HG03469 (cell line): Measurements from ENCODE around the gene EPHX1.
A peak's percentile ranks its signal among the peaks of the same experiment; 100 is the strongest.
"Not testable (repeated sequence)": the region's sequence is repeated elsewhere in the genome, so short reads cannot be mapped to it uniquely, and the experiment has no call there.

Source experiments
- ATAC-seq: cut with Tn5 transposase; IDR thresholded peaks from one replicate; pipeline ENCODE4 v1.9.1; 2021; ENCODE audit warnings: mild to moderate bottlenecking, moderate library complexity, moderate number of reproducible peaks; ENCODE audit not compliant: unreplicated experiment

The EPHX1 gene

DNA sequence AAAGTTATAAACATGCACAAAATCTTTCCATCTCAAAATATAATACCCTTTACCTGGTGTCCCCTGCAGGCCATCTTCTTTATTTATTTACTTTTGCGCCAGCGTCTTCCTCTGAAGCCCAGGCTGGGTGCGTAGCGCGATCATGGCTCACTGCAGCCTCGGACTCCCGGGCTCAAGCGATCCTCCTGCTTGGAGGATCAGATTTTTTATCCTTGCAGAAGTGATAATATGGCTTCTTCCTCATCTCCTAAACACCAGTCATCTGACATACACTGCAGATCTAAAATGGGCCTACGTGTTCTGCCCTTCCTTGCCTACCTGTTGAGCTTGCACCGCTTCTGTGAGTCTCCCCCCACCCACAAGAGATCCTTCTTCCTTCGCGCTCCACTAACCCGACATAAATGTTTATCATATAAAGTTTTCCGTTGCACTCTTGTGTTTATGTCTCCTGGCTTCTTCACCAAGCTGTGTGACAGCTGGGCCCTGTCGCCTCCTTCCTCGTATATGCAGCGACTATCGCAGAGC, 32.8 kb upstream of the EPHX1 start:
- no peak for ATAC-seq

DNA sequence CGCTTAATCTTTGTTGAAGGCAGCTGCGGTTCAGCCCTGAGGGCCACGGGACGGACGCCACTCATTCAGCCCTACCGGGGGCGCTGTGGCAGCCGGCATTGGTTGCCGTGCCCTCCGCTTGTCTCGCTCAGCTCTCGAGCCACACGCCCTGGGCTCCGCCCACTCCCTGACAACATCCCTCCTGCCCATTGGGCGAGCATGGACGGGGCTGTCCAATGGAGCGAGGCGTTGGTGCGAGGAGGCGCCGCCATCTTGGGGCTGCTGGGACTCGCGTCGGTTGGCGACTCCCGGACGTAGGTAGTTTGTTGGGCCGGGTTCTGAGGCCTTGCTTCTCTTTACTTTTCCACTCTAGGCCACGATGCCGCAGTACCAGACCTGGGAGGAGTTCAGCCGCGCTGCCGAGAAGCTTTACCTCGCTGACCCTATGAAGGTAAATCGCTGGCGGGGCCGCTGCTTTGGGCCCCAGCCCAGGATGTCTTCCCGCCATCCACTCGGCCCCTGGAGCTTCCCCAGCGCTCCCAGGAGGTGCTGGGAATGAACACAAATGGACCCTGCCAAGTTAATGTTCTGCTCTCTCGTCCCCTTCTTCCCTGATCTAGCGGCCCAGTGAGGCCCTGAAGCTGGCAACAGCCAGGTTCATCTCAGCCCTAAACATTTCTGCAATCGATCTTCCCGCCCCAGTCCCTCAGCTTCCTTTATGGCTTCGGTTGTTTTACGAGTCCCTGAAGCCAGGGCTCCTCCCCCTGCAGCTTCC, 32.2 kb upstream of the EPHX1 start, which contains the start of gene SRP9:
Gene SRP9, plus strand, starts transcription at position 244 of the 754 bp plus-strand sequence. Its CDS starts 115 bp downstream, at position 359.
- ATAC-seq: peak; percentile 100

DNA sequence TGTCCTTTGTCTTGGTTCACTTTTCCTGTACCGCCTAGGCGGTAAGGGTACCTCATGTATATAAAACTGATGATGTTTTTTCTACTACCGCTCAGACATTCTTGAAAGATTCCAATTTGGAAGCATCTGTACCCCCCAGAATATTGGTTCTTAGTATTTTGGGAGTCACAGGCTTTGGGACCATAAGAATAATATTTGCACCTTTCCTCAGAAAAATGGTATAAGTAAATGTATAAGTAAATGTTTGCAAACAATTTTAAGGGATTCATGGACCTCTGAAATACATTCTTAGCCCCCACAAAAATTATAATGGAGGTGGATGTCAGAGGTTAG, 31.6 kb upstream of the EPHX1 start:
- ATAC-seq: no peak

DNA sequence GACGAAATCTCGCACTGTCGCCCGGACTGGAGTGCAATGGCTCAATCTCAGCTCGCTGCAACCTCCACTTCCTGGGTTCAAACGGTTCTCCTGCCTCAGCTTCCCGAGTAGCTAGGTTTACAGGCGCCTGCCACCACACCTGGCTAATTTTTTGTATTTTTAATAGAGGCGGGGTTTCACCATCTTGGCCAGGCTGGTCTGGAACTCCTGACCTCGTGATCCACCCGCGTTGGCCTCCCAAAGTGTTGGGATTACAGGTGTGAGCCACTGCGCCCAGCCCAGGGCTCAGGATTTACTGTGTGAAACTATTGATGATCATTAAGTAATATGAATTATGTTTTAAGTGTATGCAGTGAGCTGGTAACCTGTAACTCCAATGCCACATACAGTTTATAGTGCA, 30.8 kb upstream of the EPHX1 start:
- ATAC-seq: not testable (repeated sequence)

DNA sequence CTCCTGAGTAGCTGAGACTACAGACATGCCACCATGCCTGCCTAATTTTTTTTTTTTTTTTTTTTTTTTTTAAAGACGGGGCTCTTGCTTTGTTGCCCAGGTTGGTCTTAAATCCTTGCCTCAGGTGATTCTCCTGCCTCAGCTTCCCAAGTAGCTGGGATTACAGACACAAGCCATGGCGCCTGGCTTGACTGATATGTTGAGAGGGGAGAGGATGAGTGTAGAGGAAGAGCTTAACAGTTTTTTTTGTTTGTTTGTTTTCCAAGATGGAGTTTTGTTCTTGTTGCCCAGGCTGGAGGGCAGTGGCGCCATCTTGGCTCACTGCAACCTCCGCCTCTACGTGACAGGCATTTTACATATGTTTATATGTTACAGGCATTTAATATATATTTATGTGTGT, 29.8 kb upstream of the EPHX1 start:
- no peak for ATAC-seq

DNA sequence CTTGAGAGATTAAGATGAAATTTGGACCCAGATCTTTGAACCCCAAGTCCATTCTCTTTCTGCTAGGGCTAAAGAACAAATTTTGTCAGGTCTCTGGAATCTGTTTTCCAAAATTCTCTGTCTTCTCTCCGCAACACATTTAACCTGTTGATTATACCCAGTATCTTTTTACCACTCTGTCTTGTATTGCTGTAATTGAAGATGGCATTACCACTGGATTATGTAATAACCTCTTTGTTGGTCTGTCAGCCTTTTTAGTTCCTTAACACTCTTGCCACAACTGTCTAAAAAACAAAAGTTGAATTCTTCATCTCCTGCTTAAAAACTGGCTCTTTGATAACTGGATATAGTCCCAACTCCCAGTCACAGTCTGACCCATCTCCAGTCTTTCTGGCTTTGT, 29.3 kb upstream of the EPHX1 start:
- ATAC-seq: no peak

DNA sequence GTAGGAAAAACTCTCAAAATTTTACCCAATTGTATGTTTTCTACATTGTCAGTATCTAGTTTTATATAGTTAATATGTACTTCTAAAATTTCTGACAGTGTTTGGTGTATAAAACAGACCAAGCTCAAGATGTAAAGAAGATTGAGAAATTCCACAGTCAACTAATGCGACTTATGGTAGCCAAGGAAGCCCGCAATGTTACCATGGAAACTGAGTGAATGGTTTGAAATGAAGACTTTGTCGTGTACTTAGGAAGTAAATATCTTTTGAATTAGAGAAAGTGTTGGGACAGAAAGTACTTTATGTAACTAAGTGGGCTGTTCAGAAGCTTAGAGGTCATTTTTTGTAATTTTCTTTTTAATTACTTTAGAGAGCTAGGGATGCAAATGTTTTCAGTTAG, 20.8 kb upstream of the EPHX1 start:
- not testable (repeated sequence) for ATAC-seq

DNA sequence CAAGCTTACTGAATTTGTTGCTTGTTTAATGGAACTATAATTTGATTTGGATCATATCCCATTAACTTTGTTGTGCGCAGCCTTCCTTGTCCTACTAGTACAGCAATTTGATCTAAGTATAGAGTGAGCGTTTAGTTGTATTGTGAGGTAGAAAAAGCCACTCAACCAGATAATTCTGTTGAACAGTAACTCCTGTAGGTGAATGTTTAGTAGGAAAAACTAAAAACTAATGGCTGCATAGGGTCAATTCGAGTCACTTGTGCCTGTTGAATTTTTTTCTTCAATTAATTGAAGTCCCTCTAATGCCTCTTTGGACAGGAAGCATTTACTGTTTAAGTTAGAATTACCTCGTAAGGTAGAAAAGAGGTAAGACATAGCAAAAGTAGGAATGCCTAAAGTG, 15.0 kb upstream of the EPHX1 start:
- no peak for ATAC-seq

DNA sequence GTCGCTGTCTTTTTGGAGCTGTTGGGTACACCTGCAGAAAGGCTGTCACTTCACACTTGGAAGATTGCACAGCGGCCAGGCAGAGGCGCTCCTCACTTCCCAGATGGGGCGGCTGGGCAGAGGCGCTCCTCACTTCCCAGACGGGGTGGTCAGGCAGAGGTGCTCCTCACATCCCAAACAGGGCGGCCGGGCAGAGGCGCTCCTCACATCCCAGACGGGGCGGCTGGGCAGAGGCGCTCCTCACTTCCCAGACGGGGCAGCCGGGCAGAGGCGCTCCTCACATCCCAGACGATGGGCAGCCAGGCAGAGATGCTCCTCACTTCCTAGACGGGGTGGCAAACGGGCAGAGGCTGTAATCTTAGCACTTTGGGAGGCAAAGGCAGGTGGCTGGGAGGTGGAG, 13.8 kb upstream of the EPHX1 start:
- ATAC-seq: not testable (repeated sequence)

DNA sequence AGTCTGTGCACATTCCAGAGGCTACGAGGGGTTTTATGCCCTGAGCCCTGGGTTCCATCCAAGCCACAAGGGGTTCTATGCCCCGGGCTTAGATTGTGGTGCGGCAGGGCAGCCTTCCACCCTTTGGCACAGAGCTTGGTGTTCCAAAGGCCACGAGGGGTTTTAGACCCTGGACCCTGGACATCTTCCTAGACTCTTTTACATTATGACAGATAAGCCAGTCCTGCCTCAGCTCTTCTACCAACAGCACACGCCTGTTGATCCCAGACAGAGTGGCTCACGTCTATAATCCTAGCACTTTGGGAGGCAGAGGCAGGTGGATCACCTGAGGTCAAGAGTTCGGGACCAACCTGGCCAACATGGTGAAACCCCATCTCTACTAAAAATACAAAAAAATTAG, 8.8 kb upstream of the EPHX1 start:
- ATAC-seq: not testable (repeated sequence)

DNA sequence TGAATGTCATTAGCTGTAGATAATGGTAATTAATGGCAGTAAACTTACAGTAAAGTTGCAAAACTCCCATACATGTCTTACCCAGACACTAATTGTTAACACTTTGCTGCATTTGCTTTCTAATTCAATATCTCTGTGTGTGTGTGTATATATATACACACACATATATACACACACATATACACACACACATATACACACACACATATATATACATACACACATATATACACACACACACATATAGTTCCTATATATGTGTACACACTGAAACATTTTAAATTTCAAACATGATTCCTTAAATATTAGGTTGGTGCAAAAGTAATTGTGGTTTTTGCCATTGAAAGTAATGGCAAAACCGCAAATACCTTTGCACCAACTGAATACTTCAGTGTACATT, 3.7 kb upstream of the EPHX1 start:
- ATAC-seq: no peak

DNA sequence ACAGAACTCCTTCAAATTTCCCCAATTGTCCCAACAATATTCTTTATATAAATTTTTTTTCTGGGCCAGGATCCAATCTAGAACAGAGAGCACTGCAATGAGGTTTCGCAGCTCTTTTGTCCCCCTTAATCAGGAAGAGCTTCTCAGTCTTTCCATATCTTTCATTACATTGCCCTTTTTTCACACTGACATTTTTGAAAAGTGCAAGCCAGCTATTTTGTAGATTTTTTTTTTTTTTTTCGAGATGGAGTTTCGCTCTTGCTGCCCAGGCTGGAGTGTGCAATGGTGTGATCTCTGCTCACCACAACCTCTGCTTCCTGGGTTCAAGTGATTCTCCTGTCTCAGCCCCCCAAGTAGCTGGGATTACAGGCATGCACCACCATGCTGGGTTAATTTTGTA, 3.2 kb upstream of the EPHX1 start:
- not testable (repeated sequence) for ATAC-seq

DNA sequence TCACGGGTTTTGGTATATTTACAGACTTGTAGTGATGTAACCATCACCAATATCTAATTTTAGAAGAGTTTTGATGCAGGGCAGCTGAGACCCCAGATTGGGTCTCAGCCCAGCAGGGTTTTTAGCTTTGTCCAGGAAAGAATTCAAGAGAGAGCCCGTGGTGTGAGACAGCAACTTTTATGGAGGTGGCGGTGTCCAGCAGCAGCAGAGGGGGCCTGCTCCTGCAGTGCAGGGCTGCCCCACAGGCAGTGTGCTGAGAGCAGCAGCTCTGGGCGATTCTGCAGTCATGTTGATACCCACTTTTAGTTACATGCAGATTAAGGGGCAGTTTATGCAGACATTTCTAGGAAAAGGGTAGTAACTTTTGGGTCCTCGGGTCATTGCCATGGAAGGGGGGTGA, 1.8 kb upstream of the EPHX1 start:
- no peak for ATAC-seq

DNA sequence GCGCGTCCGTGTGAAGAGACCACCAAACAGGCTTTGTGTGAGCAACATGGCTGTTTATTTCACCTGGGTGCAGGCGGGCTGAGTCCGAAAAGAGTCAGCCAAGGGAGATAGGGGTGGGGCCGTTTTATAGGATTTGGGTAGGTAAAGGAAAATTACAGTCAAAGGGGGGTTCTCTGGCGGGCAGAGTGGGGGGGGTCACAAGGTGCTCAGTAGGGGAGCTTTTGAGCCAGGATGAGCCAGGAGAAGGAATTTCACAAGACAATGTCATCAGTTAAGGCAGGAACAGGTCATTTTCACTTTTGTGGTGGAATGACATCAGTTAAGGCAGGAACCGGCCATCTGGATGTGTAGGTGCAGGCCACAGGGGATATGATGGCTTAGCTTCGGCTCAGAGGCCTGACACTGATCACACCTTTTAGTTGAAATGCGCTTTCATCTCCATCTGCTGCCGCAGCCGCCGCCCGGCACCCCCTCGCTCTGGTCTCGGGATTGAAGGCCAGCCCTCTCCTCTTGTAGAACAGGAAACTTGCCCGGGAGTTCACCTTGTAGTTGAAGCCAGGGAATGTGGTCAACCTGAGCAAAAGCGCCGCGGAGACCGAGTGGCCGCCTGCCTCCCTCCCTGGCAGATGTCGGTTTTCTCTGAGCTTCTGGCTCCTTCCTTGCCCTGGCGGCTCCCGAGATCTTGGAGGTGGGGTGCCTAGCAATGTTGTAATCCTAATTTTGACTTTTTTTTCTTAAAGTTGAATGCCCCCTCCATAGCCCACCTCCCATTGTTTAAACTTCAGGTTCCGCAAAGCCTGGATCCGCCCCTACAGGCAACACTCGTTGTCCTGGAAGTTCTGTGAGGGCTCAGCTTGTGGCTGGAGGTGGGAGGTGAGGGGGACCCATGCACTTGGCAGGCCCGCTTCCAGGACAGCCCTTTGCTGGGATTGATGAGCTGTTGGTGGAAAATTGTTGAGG, 935 bp downstream of the EPHX1 start:
- not testable (repeated sequence) for ATAC-seq

DNA sequence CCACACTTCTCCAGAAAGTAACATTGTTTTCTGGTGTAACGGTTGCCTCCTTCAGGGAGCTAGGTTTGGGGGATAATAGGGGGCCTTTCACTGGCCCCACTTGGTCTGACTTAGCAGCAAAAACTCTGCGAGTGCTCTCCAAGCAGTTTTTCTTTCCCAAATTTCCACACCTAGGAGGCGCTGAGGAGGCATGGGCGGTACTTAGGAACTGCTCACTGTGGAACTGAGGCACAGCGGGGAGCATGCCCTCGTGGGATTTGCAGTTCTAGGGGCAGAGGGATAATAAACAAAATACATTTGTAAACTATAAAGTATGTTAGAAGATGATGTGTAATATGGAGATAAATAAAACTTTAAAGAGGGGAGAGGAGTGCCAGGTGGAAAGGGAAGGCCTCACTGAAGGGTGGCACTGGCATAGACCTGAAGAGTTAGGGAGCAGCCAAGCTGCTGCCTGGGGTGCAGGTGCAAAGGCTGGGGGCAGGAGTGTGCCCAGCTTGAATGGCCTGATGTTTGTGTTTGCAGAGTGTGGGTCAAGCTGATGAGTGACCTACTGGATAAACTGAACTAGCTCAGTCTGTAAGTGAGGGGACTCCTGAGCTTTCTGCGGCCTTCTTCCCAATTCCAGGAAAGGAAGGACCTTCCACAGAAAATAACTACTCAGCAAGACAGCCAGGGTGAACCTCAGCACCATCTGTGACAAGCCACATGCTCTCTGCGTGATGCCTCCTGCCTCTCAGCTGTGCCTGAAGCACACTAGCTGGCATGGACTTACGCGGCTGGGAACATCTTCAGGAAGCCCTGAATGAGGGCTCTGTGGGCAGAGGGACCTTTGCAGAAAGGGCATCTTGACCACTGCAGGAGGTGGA, 1.9 kb downstream of the EPHX1 start:
- no peak for ATAC-seq

DNA sequence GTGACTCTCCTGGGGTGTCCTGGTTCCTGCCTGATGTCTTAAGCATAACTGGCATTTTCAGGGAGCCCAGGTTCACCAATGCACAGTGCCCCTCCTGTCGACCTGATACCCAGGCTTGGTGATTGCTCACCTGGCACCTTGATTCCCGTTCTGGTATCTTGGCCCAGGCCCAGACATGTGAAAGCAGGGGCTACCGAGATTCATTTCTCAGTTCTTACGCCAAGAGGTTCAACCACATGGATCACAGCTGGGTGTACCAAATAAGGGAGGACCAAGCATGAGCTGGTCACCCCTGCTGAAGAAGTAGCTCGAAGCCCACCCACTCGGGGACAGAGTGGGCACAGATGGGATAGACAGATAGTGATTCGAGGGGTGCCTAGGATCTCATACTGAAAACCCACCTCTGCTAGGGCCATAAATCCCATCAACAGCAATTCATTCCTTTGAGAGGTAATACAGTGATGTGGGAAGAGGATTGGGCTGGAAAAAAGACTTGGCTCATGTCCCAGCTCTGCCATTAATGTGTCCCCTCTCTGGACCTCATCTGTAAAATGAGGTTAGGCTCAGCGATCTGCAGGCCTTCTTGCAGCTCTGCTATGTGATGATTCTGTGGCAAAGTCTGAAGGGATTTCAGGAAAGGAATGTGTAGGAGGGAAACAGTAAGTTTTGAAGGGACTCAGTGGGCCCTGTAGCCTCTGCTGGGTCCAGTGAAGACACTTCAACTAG, 2.7 kb downstream of the EPHX1 start:
- ATAC-seq: no peak

DNA sequence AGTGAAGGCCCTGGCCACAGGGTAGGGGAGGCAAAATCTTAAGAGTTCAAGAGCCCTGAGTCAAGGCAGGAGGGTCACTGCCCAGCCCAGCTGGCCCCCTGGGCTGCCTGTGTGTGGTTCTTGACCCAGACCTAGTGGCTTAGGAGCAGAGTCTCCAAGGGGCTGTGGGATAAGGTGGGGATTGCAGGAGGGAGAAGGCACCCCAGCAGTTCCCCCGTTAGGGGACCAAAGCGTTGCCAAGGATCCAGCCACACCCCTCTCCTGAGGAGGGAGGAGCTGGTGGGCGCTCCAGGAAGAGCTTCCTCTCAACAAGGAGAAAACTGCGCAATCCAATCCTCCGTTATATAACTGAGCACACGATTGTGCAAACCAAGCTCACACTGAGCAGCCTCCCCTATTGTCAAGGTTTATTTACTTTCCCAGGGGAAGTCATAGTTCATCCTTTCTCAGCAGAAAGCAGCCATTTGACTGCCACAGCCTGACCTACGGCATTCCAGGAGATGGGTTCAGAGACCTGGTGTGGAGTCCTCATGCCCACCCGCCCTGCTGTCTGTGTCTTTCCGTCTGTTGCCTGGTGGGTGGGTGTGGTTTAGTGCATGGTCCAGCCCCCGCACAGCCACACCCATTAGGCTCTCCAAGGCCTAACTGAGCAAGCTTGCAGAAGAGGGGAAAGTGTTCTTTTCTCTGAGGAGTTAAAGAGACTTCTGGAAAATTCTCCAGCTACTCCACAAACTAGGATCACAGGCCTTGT, 3.5 kb downstream of the EPHX1 start:
- no peak for ATAC-seq

DNA sequence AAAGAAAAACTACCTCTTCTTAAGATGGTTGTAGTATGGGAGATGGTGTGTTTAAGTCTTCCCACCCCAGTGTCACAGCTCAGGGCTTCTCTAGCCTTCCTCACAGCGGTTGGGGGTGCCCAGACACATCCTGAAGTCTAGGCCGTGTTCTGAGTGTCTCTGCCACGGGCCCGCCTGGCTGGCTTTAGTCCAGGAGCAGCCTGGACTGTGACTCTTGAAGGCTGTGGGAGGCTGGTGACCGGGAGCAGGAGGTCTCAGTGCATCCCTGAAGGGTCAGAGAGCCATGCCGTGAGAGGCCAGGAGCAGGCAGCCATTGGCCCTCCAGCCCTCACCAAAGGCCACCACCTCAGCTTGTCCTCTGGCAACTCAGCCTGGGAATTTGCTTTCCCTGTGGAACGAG, 4.5 kb downstream of the EPHX1 start:
- ATAC-seq: no peak

DNA sequence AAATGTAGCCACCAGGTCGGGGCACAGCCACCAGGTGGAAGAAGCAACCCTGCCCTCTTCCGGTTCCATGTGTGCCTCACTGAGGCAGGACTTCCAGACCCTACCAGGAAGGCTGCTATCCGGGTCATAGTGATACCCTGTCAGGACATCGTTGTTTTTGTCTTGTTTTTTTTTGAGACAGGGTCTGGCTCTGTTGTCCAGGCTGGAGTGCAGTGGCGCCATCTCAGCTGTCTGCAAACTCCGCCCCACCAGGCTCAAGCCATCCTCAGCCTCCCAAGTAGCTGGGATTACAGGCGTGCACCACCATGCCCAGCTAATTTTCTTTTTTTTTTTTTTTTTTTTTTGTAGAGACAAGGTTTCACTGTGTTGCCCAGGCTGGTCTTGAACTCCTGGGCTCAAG, 5.2 kb downstream of the EPHX1 start:
- ATAC-seq: not testable (repeated sequence)
